GM23338 (cell line): Measurements from ENCODE around the gene SLX4. TPM values are rescaled to one million over a fixed set of nuclear protein-coding genes. Genes with fewer than 3 reads are reported as not detected.
"Not testable (repeated sequence)": the region's sequence is repeated elsewhere in the genome, so short reads cannot be mapped to it uniquely, and the experiment has no call there.

Experiments
- ATAC-seq: fragments of 200-7000 bp; cut with Tn5 transposase; 3 replicates; pipeline ENCODE4 v1.9.1; 2020
- DNase-seq: peaks from one replicate; pipeline ENCODE4 v3.0.0-alpha.2; 2015; ENCODE audit warnings: low spot score
- H2AFZ ChIP-seq: fragments of 200-600 bp; sonication (generic); 2 replicates; pipeline ENCODE4 v1.8.0; 2016; ENCODE audit warnings: antibody characterized with exemption, mild to moderate bottlenecking, moderate library complexity
- H3F3A ChIP-seq: fragments of 200-600 bp; sonication (generic); replicated peaks from 2 replicates; pipeline ENCODE4 v1.8.0; 2017; ENCODE audit warnings: antibody characterized with exemption, mixed run types, low read depth
- H3K27ac ChIP-seq: fragments of 200-600 bp; sonication (generic); 2 replicates; pipeline ENCODE4 v1.6.1; 2016; ENCODE audit warnings: low read depth
- H3K27me3 ChIP-seq: fragments of 200-600 bp; sonication (generic); 2 replicates; pipeline ENCODE4 v1.8.0; 2016; ENCODE audit warnings: mild to moderate bottlenecking, mixed run types, moderate library complexity; ENCODE audit not compliant: insufficient read depth
- H3K36me3 ChIP-seq: fragments of 200-600 bp; sonication (generic); 2 replicates; pipeline ENCODE4 v1.8.0; 2016; ENCODE audit warnings: mild to moderate bottlenecking; ENCODE audit not compliant: insufficient read depth
- H3K4me1 ChIP-seq: fragments of 200-600 bp; sonication (generic); 2 replicates; pipeline ENCODE4 v1.8.0; 2016; ENCODE audit warnings: mild to moderate bottlenecking, moderate library complexity; ENCODE audit not compliant: insufficient read depth
- H3K4me2 ChIP-seq: fragments of 200-600 bp; sonication (generic); 2 replicates; pipeline ENCODE4 v1.7.1; 2017; ENCODE audit warnings: mixed run types
- H3K4me3 ChIP-seq: fragments of 200-600 bp; sonication (generic); 2 replicates; pipeline ENCODE4 v1.6.1; 2016; ENCODE audit warnings: mixed run types
- H3K79me2 ChIP-seq: fragments of 200-600 bp; sonication (generic); replicated peaks from 2 replicates; pipeline ENCODE4 v1.8.0; 2017; ENCODE audit warnings: mild to moderate bottlenecking; ENCODE audit not compliant: insufficient read depth
- H3K9me2 ChIP-seq: fragments of 200-600 bp; sonication (generic); 2 replicates; pipeline ENCODE4 v1.8.0; 2017; ENCODE audit not compliant: insufficient read depth
- H4K20me1 ChIP-seq: fragments of 200-600 bp; sonication (generic); replicated peaks from 2 replicates; pipeline ENCODE4 v1.8.0; 2017; ENCODE audit warnings: mild to moderate bottlenecking; ENCODE audit not compliant: insufficient read depth
- H3K27ac Mint-ChIP-seq: 2 replicates; pipeline ENCODE4 v1.8.0; 2020; ENCODE audit warnings: inconsistent platforms, mild to moderate bottlenecking, moderate library complexity, mixed read lengths
- H3K27me3 Mint-ChIP-seq: 3 replicates; pipeline ENCODE4 v1.8.0; 2022; ENCODE audit warnings: low read depth, mild to moderate bottlenecking, moderate library complexity, mixed read lengths, inconsistent platforms; ENCODE audit not compliant: insufficient read depth, poor library complexity
- H3K36me3 Mint-ChIP-seq: 3 replicates; pipeline ENCODE4 v1.8.0; 2021; ENCODE audit warnings: low read depth, mild to moderate bottlenecking, inconsistent platforms, moderate library complexity, mixed read lengths
- H3K4me1 Mint-ChIP-seq: 3 replicates; pipeline ENCODE4 v1.8.0; 2020; ENCODE audit warnings: mild to moderate bottlenecking, inconsistent platforms, mixed read lengths
- H3K4me3 Mint-ChIP-seq: 3 replicates; pipeline ENCODE4 v1.8.0; 2021; ENCODE audit warnings: moderate library complexity, mild to moderate bottlenecking, inconsistent platforms, mixed read lengths
- H3K9me3 Mint-ChIP-seq: 3 replicates; pipeline ENCODE4 v1.8.0; 2020; ENCODE audit warnings: moderate library complexity, mild to moderate bottlenecking, inconsistent platforms, mixed read lengths
- EZH2phosphoT487 ChIP-seq: fragments of 200-600 bp; sonication (generic); IDR thresholded peaks from one replicate; pipeline ENCODE4 v1.8.1; 2018; ENCODE audit warnings: antibody characterized with exemption; ENCODE audit not compliant: unreplicated experiment
- STAT1 ChIP-seq: IDR thresholded peaks from one replicate; pipeline ENCODE4 v1.6.1; 2016; ENCODE audit warnings: antibody characterized with exemption; ENCODE audit not compliant: unreplicated experiment
- ZNF114 ChIP-seq: fragments of 250-450 bp; sonication (Bioruptor Pico); IDR thresholded peaks from 2 replicates; pipeline ENCODE4 v1.5.0; 2020; ENCODE audit warnings: mild to moderate bottlenecking, moderate library complexity
- ZNF331 ChIP-seq: fragments of 250-450 bp; sonication (Bioruptor Pico); IDR thresholded peaks from 2 replicates; pipeline ENCODE4 v1.5.0; 2020; ENCODE audit warnings: low read depth, mild to moderate bottlenecking, moderate library complexity
- polyA plus RNA-seq: library from polyadenylated mRNA; unstranded; fragments of >200 nt; fragmentation: Nextera tagmentation; extraction: Ambion mirVana; gene quantifications from 2 replicates; pipeline ENCODE4 v1.2.1, GENCODE V29; 2016
- total RNA-seq: library from RNA; depleted of rRNA; stranded (reverse); fragments of >200 nt; shearing (Covaris generic); gene quantifications from 2 replicates; pipeline ENCODE4 v1.2.3, GENCODE V29; 2014
- TF ChIP-seq, protein P1 (sequence below): fragments of 250-450 bp; sonication (Bioruptor Pico); IDR thresholded peaks from 2 replicates; pipeline ENCODE4 v1.5.0; 2020; ENCODE audit warnings: mild to moderate bottlenecking, moderate library complexity
- TF ChIP-seq, protein P2 (sequence below): IDR thresholded peaks from one replicate; pipeline ENCODE4 v1.6.1; 2018; ENCODE audit warnings: antibody characterized with exemption; ENCODE audit not compliant: unreplicated experiment
- TF ChIP-seq, protein P3 (sequence below): IDR thresholded peaks from 2 replicates; pipeline ENCODE4 v1.6.1; 2016; ENCODE audit warnings: antibody characterized with exemption
- TF ChIP-seq, protein P4 (sequence below), 2 experiments: fragments of 200-600 bp in 1 of 2; sonication (generic) in 1 of 2; conservative IDR thresholded peaks; 2 replicates each; pipeline versions ENCODE4 v1.5.1 to v1.6.1; 2016 to 2017; ENCODE audit warnings: antibody characterized with exemption in 2 of 2, low read depth in 2 of 2, mild to moderate bottlenecking in 2 of 2, moderate library complexity in 1 of 2

SLX4 gene
- total and polyA plus RNA-seq, 2 experiments from 2014 or later = 3.0 to 15.2 TPM

DNA sequence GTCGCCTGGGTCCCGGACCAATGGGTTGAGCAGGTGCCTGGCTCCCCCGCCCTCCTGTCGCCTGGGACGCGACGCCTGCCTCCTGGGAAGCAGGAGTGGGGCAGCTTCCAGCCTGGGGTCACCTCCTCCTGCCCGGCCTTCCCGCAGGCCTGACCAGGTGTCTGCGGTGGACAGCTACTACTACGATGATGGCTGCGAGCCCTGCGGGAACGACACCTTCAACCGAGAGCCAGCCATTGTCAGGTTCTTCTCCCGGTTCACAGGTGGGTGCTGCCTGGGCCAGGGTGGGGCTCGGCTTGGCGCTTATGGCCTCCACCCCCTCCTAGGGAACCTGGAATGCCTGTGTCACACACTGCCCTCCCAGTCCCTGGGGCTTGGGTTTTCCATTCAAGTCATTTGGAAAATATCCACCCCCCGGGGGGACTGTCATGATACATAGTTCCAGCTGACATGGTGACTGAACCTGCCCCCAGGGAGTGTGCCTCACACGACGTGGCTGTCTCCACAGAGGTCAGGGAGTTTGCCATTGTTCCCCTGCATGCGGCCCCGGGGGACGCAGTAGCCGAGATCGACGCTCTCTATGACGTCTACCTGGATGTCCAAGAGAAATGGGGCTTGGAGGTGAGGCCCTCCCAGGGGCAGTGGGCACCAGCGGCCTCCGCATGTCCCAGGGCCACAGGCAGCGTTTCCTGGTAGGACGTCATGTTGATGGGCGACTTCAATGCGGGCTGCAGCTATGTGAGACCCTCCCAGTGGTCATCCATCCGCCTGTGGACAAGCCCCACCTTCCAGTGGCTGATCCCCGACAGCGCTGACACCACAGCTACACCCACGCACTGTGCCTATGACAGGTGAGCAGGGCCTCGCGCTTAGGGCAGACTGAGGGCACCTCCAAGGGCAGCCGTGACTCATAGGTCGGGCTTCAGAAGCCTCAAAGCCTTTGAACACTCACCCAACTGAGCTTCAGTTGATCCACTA lies 45.4 kb upstream of the SLX4 start (continued):
- TF ChIP-seq, protein P1, sequence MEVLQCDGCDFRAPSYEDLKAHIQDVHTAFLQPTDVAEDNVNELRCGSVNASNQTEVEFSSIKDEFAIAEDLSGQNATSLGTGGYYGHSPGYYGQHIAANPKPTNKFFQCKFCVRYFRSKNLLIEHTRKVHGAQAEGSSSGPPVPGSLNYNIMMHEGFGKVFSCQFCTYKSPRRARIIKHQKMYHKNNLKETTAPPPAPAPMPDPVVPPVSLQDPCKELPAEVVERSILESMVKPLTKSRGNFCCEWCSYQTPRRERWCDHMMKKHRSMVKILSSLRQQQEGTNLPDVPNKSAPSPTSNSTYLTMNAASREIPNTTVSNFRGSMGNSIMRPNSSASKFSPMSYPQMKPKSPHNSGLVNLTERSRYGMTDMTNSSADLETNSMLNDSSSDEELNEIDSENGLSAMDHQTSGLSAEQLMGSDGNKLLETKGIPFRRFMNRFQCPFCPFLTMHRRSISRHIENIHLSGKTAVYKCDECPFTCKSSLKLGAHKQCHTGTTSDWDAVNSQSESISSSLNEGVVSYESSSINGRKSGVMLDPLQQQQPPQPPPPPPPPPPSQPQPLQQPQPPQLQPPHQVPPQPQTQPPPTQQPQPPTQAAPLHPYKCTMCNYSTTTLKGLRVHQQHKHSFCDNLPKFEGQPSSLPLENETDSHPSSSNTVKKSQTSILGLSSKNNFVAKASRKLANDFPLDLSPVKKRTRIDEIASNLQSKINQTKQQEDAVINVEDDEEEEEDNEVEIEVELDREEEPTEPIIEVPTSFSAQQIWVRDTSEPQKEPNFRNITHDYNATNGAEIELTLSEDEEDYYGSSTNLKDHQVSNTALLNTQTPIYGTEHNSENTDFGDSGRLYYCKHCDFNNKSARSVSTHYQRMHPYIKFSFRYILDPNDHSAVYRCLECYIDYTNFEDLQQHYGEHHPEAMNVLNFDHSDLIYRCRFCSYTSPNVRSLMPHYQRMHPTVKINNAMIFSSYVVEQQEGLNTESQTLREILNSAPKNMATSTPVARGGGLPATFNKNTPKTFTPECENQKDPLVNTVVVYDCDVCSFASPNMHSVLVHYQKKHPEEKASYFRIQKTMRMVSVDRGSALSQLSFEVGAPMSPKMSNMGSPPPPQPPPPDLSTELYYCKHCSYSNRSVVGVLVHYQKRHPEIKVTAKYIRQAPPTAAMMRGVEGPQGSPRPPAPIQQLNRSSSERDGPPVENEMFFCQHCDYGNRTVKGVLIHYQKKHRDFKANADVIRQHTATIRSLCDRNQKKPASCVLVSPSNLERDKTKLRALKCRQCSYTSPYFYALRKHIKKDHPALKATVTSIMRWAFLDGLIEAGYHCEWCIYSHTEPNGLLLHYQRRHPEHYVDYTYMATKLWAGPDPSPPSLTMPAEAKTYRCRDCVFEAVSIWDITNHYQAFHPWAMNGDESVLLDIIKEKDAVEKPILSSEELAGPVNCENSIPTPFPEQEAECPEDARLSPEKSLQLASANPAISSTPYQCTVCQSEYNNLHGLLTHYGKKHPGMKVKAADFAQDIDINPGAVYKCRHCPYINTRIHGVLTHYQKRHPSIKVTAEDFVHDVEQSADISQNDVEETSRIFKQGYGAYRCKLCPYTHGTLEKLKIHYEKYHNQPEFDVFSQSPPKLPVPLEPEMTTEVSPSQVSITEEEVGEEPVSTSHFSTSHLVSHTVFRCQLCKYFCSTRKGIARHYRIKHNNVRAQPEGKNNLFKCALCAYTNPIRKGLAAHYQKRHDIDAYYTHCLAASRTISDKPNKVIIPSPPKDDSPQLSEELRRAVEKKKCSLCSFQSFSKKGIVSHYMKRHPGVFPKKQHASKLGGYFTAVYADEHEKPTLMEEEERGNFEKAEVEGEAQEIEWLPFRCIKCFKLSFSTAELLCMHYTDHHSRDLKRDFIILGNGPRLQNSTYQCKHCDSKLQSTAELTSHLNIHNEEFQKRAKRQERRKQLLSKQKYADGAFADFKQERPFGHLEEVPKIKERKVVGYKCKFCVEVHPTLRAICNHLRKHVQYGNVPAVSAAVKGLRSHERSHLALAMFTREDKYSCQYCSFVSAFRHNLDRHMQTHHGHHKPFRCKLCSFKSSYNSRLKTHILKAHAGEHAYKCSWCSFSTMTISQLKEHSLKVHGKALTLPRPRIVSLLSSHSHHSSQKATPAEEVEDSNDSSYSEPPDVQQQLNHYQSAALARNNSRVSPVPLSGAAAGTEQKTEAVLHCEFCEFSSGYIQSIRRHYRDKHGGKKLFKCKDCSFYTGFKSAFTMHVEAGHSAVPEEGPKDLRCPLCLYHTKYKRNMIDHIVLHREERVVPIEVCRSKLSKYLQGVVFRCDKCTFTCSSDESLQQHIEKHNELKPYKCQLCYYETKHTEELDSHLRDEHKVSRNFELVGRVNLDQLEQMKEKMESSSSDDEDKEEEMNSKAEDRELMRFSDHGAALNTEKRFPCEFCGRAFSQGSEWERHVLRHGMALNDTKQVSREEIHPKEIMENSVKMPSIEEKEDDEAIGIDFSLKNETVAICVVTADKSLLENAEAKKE = no peak
- TF ChIP-seq EZH2phosphoT487 (no peak), STAT1 (no peak), ZNF114 (CRISPR knock-in tag) (no peak), ZNF331 (no peak)
- TF ChIP-seq, protein P2, sequence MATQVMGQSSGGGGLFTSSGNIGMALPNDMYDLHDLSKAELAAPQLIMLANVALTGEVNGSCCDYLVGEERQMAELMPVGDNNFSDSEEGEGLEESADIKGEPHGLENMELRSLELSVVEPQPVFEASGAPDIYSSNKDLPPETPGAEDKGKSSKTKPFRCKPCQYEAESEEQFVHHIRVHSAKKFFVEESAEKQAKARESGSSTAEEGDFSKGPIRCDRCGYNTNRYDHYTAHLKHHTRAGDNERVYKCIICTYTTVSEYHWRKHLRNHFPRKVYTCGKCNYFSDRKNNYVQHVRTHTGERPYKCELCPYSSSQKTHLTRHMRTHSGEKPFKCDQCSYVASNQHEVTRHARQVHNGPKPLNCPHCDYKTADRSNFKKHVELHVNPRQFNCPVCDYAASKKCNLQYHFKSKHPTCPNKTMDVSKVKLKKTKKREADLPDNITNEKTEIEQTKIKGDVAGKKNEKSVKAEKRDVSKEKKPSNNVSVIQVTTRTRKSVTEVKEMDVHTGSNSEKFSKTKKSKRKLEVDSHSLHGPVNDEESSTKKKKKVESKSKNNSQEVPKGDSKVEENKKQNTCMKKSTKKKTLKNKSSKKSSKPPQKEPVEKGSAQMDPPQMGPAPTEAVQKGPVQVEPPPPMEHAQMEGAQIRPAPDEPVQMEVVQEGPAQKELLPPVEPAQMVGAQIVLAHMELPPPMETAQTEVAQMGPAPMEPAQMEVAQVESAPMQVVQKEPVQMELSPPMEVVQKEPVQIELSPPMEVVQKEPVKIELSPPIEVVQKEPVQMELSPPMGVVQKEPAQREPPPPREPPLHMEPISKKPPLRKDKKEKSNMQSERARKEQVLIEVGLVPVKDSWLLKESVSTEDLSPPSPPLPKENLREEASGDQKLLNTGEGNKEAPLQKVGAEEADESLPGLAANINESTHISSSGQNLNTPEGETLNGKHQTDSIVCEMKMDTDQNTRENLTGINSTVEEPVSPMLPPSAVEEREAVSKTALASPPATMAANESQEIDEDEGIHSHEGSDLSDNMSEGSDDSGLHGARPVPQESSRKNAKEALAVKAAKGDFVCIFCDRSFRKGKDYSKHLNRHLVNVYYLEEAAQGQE = no peak
- TF ChIP-seq, protein P3, sequence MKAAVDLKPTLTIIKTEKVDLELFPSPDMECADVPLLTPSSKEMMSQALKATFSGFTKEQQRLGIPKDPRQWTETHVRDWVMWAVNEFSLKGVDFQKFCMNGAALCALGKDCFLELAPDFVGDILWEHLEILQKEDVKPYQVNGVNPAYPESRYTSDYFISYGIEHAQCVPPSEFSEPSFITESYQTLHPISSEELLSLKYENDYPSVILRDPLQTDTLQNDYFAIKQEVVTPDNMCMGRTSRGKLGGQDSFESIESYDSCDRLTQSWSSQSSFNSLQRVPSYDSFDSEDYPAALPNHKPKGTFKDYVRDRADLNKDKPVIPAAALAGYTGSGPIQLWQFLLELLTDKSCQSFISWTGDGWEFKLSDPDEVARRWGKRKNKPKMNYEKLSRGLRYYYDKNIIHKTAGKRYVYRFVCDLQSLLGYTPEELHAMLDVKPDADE = no peak
- TF ChIP-seq, protein P4, sequence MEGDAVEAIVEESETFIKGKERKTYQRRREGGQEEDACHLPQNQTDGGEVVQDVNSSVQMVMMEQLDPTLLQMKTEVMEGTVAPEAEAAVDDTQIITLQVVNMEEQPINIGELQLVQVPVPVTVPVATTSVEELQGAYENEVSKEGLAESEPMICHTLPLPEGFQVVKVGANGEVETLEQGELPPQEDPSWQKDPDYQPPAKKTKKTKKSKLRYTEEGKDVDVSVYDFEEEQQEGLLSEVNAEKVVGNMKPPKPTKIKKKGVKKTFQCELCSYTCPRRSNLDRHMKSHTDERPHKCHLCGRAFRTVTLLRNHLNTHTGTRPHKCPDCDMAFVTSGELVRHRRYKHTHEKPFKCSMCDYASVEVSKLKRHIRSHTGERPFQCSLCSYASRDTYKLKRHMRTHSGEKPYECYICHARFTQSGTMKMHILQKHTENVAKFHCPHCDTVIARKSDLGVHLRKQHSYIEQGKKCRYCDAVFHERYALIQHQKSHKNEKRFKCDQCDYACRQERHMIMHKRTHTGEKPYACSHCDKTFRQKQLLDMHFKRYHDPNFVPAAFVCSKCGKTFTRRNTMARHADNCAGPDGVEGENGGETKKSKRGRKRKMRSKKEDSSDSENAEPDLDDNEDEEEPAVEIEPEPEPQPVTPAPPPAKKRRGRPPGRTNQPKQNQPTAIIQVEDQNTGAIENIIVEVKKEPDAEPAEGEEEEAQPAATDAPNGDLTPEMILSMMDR (conservative IDR thresholded peaks at IDR 0.05; ENCODE audit: low read depth in 2 of 2) = no peak

DNA sequence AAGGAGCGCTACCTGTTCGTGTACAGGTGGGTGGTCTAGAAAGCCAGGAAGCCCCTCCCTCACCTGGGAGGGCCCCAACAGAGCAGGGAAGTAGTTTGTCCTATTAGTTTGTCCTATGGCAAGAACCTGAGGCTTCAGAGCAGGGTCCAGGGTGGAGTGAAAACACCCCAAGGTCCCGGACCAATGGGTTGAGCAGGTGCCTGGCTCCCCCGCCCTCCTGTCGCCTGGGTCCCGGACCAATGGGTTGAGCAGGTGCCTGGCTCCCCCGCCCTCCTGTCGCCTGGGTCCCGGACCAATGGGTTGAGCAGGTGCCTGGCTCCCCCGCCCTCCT lies 44.7 kb upstream of the SLX4 start:
- H3K27me3 Mint-ChIP-seq = peaks cover 22% of the 10 kb centered on the region
- H3K36me3 ChIP-seq = peaks cover 18% of the 10 kb centered on the region

More for the DNA sequence above, 44.7 kb upstream of the SLX4 start:
- H3K9me2 ChIP-seq, H3K4me3 ChIP-seq, H3K4me3 Mint-ChIP-seq, H3K4me2 ChIP-seq, H4K20me1 ChIP-seq, H3K4me1 ChIP-seq, H2AFZ ChIP-seq, H3K27ac ChIP-seq, H3K79me2 ChIP-seq, H3K27ac Mint-ChIP-seq, H3K27me3 ChIP-seq, DNase-seq, ATAC-seq, H3K9me3 Mint-ChIP-seq: not testable (repeated sequence)
- peaks cover 32% of the 10 kb centered on the region; the same call in 1 of the 2 replicates for H3F3A ChIP-seq
- Mint-ChIP-seq H3K4me1 (peaks cover 30% of the 10 kb centered on the region; the same call in 2 of the 3 replicates), H3K36me3 (peaks cover 82% of the 10 kb centered on the region)
